ENCODE data around the gene STX8.
"Not testable (repeated sequence)": the region's sequence is repeated elsewhere in the genome, so short reads cannot be mapped to it uniquely, and the experiment has no call there.

The STX8 gene

DNA sequence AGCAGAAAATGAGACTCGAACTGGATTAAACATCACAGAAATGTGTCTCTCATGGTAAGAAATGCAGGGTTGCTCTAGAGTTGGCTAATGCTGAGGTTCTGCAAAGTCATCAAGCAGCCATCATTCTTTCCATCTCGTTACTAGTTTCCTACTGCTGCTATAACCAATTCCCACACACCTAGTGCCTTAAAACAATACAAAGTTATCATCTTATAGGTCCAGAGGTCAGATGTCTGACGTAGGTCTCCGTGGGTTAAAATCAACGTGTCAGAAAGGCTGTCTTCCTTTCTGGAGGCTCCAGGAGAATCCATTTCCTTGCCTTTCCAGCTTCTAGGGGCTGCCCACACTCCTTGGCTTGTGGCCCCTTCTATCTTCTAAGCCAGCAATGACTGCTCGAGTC, 118.6 kb downstream of the STX8 start:
- TF ChIP-seq, protein P1, sequence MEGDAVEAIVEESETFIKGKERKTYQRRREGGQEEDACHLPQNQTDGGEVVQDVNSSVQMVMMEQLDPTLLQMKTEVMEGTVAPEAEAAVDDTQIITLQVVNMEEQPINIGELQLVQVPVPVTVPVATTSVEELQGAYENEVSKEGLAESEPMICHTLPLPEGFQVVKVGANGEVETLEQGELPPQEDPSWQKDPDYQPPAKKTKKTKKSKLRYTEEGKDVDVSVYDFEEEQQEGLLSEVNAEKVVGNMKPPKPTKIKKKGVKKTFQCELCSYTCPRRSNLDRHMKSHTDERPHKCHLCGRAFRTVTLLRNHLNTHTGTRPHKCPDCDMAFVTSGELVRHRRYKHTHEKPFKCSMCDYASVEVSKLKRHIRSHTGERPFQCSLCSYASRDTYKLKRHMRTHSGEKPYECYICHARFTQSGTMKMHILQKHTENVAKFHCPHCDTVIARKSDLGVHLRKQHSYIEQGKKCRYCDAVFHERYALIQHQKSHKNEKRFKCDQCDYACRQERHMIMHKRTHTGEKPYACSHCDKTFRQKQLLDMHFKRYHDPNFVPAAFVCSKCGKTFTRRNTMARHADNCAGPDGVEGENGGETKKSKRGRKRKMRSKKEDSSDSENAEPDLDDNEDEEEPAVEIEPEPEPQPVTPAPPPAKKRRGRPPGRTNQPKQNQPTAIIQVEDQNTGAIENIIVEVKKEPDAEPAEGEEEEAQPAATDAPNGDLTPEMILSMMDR (IDR thresholded peaks at IDR 0.05): no peak

GRCh38 chr17:9456330-9456729, 119.3 kb downstream of the STX8 start:
- Mint-ChIP-seq H3K27me3 (ENCODE audit: low read depth, poor library complexity) (no peaks in the 10 kb centered on the region), H3K36me3 (ENCODE audit: low read depth) (peaks cover 32% of the 10 kb centered on the region), H3K4me3 (no peak overlapping the region), H3K4me1 (peaks cover 7% of the 10 kb centered on the region), H3K9me3 (peaks cover 24% of the 10 kb centered on the region), H3K27ac (no peak overlapping the region)
- no peak for DNase-seq
- TF ChIP-seq, protein P1 (IDR thresholded peaks at IDR 0.05): no peak

More for the DNA sequence above, 118.6 kb downstream of the STX8 start:
- DNase-seq: no peak
- peaks cover 37% of the 10 kb centered on the region for H3K36me3 Mint-ChIP-seq (ENCODE audit: low read depth)
- H3K27me3 Mint-ChIP-seq (ENCODE audit: low read depth, poor library complexity): no peaks in the 10 kb centered on the region
- H3K4me1 Mint-ChIP-seq: peaks cover 7% of the 10 kb centered on the region
- H3K4me3 Mint-ChIP-seq: no peak overlapping the region
- no peak overlapping the region for H3K27ac Mint-ChIP-seq
- H3K9me3 Mint-ChIP-seq: peaks cover 30% of the 10 kb centered on the region

GRCh38 chr17:9451934-9452333, 123.7 kb downstream of the STX8 start:
- no peak overlapping the region for H3K27ac Mint-ChIP-seq
- DNase-seq: no peak
- H3K9me3 Mint-ChIP-seq: peaks cover 11% of the 10 kb centered on the region
- no peak overlapping the region for H3K4me3 Mint-ChIP-seq
- TF ChIP-seq, protein P1 (IDR thresholded peaks at IDR 0.05): no peak
- no peaks in the 10 kb centered on the region for H3K27me3 Mint-ChIP-seq (ENCODE audit: low read depth, poor library complexity)
- H3K36me3 Mint-ChIP-seq (ENCODE audit: low read depth): peaks cover 13% of the 10 kb centered on the region
- H3K4me1 Mint-ChIP-seq: peaks cover 7% of the 10 kb centered on the region

DNA sequence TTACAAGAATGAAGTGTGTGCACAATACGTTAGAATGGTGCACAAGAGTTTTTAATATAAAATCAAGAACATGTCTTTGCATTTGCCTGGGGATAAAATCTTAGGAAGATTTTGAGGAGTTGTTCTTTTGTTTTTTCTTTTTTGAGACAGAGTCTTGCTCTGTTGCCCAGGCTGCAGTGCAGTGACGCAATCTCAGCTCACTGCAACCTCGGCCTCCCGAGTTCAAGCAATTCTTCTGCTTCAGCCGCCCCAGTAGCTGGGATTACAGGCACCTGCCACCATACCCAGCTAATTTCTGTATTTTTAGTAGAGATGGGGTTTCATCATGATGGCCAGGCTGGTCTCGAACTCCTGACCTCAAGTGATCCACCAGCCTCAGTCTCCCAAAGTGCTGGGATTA, 128.3 kb downstream of the STX8 start:
- Mint-ChIP-seq H3K9me3 (peaks cover 11% of the 10 kb centered on the region), H3K4me1 (peaks cover 24% of the 10 kb centered on the region)
- H3K27ac Mint-ChIP-seq; H3K27me3 Mint-ChIP-seq (ENCODE audit: low read depth, poor library complexity); H3K4me3 Mint-ChIP-seq; H3K36me3 Mint-ChIP-seq (ENCODE audit: low read depth); DNase-seq: not testable (repeated sequence)

DNA sequence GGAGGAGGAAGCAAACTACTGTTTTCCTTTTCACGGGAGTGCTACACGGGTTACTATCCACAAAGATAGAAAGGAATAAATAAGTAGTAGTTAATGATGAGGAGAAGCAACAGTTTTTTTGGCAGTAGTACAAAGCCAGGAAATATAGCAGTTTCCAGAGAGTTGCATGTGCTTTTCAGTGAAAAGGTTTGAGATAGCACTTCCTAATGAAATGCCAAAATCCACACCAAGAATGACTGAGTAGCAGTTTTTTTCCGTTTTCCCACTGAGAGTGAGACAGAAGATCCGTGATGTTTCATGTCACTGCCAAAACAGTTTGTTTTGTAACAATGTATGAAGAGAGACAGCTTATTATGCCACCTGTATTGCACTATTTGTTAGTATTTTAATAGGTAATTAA, 129.1 kb downstream of the STX8 start:
- Mint-ChIP-seq H3K27me3 (ENCODE audit: low read depth, poor library complexity) (no peaks in the 10 kb centered on the region), H3K4me1 (peaks cover 24% of the 10 kb centered on the region), H3K9me3 (peaks cover 15% of the 10 kb centered on the region), H3K27ac (no peak overlapping the region), H3K36me3 (ENCODE audit: low read depth) (peaks cover 8% of the 10 kb centered on the region), H3K4me3 (no peak overlapping the region)
- TF ChIP-seq, protein P1 (IDR thresholded peaks at IDR 0.05): no peak
- no peak for DNase-seq

DNA sequence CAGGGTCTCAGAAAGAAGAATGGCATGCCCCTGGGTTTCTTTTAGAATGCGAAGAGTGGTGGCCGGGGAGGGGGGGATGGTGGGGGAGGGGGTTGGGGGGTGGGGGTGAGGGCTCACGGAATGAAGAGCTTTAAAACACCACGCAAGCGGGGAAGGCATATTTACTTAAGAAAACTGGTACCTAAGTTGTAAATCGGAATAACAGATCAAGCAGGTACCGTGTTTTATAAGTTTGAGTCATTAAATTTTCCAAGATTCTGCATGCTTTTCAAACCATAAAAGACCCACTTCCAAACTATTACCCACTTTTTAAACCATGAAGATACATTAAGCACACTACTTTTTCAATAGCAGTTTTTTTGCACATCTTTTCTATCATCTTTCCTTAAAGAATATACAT, 130.2 kb downstream of the STX8 start:
- H3K9me3 Mint-ChIP-seq: peaks cover 19% of the 10 kb centered on the region
- TF ChIP-seq, protein P1 (IDR thresholded peaks at IDR 0.05): no peak
- peaks cover 18% of the 10 kb centered on the region for H3K36me3 Mint-ChIP-seq (ENCODE audit: low read depth)
- peaks cover 24% of the 10 kb centered on the region for H3K4me1 Mint-ChIP-seq
- no peak overlapping the region for H3K4me3 Mint-ChIP-seq
- no peaks in the 10 kb centered on the region for H3K27me3 Mint-ChIP-seq (ENCODE audit: low read depth, poor library complexity)
- no peak overlapping the region for H3K27ac Mint-ChIP-seq
- DNase-seq: no peak

Data from nephron progenitor cell (in vitro differentiated cells).